HCT116 (cell line): Measurements from ENCODE around the gene CRYBG3. TPM values are rescaled to one million over a fixed set of nuclear protein-coding genes. Genes with fewer than 3 reads are reported as not detected.

Experiments
- ATAC-seq: fragments of 200-7000 bp; cut with Tn5 transposase; 2 replicates; pipeline ENCODE4 v1.9.1; 2020; ENCODE audit warnings: mild to moderate bottlenecking, moderate library complexity
- BruUV-seq: library from RNA; stranded (reverse); fragments of 400-500 nt; replicated peaks from 2 replicates; lab custom pipeline; 2021; lab: Mats Ljungman, UMichigan
- CTCF ChIA-PET: fragments of 300-600 bp; sonication (Branson Sonifier 250); formaldehyde crosslinking; loops from one replicate; lab custom pipeline; 2021; ENCODE audit warnings: antibody characterized with exemption; lab: Charles Lee
- POLR2A ChIA-PET: fragments of 300-600, 350-600 bp; sonication (Branson Sonifier 250); formaldehyde crosslinking; loops from one replicate; lab custom pipeline; 2021; ENCODE audit warnings: antibody characterized with exemption; lab: Charles Lee
- RAD21 ChIA-PET, 2 experiments: fragments of 300-600 bp; sonication (Branson Sonifier 250); formaldehyde crosslinking; loops; one replicate each; lab custom pipeline; 2023; ENCODE audit warnings: low total read pairs in 2 of 2; ENCODE audit not compliant: uncharacterized antibody in 2 of 2, unreplicated experiment in 2 of 2, low non-redundant PET in 1 of 2; lab: Charles Lee
- DNase-seq: peaks from one replicate; pipeline ENCODE4 v3.0.0-alpha.2; 2010; ENCODE audit warnings: low read depth, low spot score
- H2AFZ ChIP-seq: fragments of 200-600 bp; shearing (Covaris generic), sonication (generic); 2 replicates; pipeline ENCODE4 v1.6.1; 2017; ENCODE audit warnings: low read depth, mixed run types, mixed read lengths, antibody characterized with exemption, low read length; ENCODE audit not compliant: poor library complexity, severe bottlenecking
- H3K27ac ChIP-seq: 2 replicates; pipeline ENCODE4 v1.5.1; 2012; ENCODE audit warnings: low read depth, low read length
- H3K27me3 ChIP-seq: fragments of 200-600 bp; sonication (generic); 2 replicates; pipeline ENCODE4 v1.6.1; 2016; ENCODE audit warnings: mixed run types, low read length, mixed read lengths; ENCODE audit not compliant: insufficient read depth
- H3K36me3 ChIP-seq, 2 experiments: fragments of 200-500 bp in 1 of 2; fragments of 200-600 bp in 1 of 2; sonication (Bioruptor generic) in 1 of 2; sonication (generic) in 1 of 2; 2 replicates each; pipeline versions ENCODE4 v1.5.1 to v1.6.1; 2014 to 2016; ENCODE audit warnings: low read length in 2 of 2, inconsistent platforms in 1 of 2, mixed read lengths in 1 of 2, mixed run types in 1 of 2; ENCODE audit not compliant: insufficient read depth in 2 of 2, control insufficient read depth in 1 of 2
- H3K4me1 ChIP-seq, 2 experiments: fragments of 200-600 bp in 1 of 2; sonication (generic) in 1 of 2; 2 replicates each; pipeline versions ENCODE4 v1.5.1 to v1.6.1; 2012 to 2017; ENCODE audit warnings: low read length in 2 of 2, inconsistent platforms in 1 of 2, mild to moderate bottlenecking in 1 of 2, mixed read lengths in 1 of 2, mixed run types in 1 of 2, moderate library complexity in 1 of 2; ENCODE audit not compliant: insufficient read depth in 2 of 2, control insufficient read depth in 1 of 2
- H3K4me2 ChIP-seq: fragments of 200-600 bp; sonication (generic); 2 replicates; pipeline ENCODE4 v1.6.1; 2017; ENCODE audit warnings: mixed run types, low read length, mixed read lengths
- H3K4me3 ChIP-seq, 2 experiments: fragments of 200-600 bp in 1 of 2; sonication (generic) in 1 of 2; replicated peaks in 1 of 2; 2 replicates each; pipeline ENCODE4 v1.5.1; 2011 to 2016; ENCODE audit warnings: low read length in 2 of 2, control low read depth in 1 of 2, low read depth in 1 of 2, mild to moderate bottlenecking in 1 of 2, mixed read lengths in 1 of 2, mixed run types in 1 of 2
- H3K79me2 ChIP-seq: fragments of 200-600 bp; sonication (generic); 2 replicates; pipeline ENCODE4 v1.6.1; 2017; ENCODE audit warnings: mild to moderate bottlenecking, mixed run types, low read length, moderate library complexity, mixed read lengths; ENCODE audit not compliant: insufficient read depth
- H3K9ac ChIP-seq: fragments of 200-600 bp; sonication (generic); 2 replicates; pipeline ENCODE4 v1.6.1; 2016; ENCODE audit warnings: low read length, mixed read lengths
- H3K9me2 ChIP-seq: fragments of 200-600 bp; sonication (generic), shearing (Covaris generic); 2 replicates; pipeline ENCODE4 v1.6.1; 2017; ENCODE audit warnings: mixed run types, mild to moderate bottlenecking, moderate library complexity; ENCODE audit not compliant: insufficient read depth
- H3K9me3 ChIP-seq, 2 experiments: fragments of 200-500 bp in 1 of 2; fragments of 200-600 bp in 1 of 2; sonication (Bioruptor generic) in 1 of 2; sonication (generic) in 1 of 2; 2 replicates each; pipeline ENCODE4 v1.6.1; 2014 to 2017; ENCODE audit warnings: low read length in 2 of 2, mixed read lengths in 2 of 2, inconsistent platforms in 1 of 2, low read depth in 1 of 2, mild to moderate bottlenecking in 1 of 2, mixed run types in 1 of 2, moderate library complexity in 1 of 2; ENCODE audit not compliant: control insufficient read depth in 1 of 2, insufficient read depth in 1 of 2
- H4K20me1 ChIP-seq: fragments of 200-600 bp; sonication (generic), shearing (Covaris generic); 2 replicates; pipeline ENCODE4 v1.6.1; 2017; ENCODE audit warnings: mixed run types, mild to moderate bottlenecking, moderate library complexity; ENCODE audit not compliant: insufficient read depth
- EZH2 ChIP-seq: fragments of 200-600 bp; sonication (generic); IDR thresholded peaks from 2 replicates; pipeline ENCODE4 v1.6.1; 2017; ENCODE audit warnings: antibody characterized with exemption, mixed run types
- JUND ChIP-seq: IDR thresholded peaks from 2 replicates; pipeline ENCODE4 v1.6.1; 2012
- RAD21 ChIP-seq: IDR thresholded peaks from 2 replicates; pipeline ENCODE4 v1.6.1; 2012; ENCODE audit warnings: low read depth, mild to moderate bottlenecking
- YY1 ChIP-seq: IDR thresholded peaks from 2 replicates; pipeline ENCODE4 v1.6.1; 2011; ENCODE audit warnings: low read length, low read depth, moderate library complexity, mild to moderate bottlenecking; ENCODE audit not compliant: insufficient replicate concordance; ENCODE audit errors: extremely low read depth
- ZFX ChIP-seq: fragments of 450-650 bp; IDR thresholded peaks from 2 replicates; pipeline ENCODE4 v1.6.1; 2017
- intact Hi-C: fragments of 100-400 bp; cut with micrococcal nuclease; formaldehyde crosslinking; loops from 2 replicates; pipeline ENCODE4 v1.10.0; 2022
- total RNA-seq: library from RNA; stranded (reverse); gene quantifications from one replicate; pipeline ENCODE4 v1.2.1, GENCODE V29; 2021; ENCODE audit not compliant: unreplicated experiment
- TF ChIP-seq, protein P1 (sequence below), 3 experiments: fragments of 200-600 bp in 1 of 3; sonication (generic) in 1 of 3; IDR thresholded peaks in 2 of 3; conservative IDR thresholded peaks in 1 of 3; 2 replicates each; pipeline ENCODE4 v1.5.1; 2012 to 2017; ENCODE audit warnings: low read depth in 2 of 3, low read length in 2 of 3, antibody characterized with exemption in 1 of 3, borderline replicate concordance in 1 of 3, control low read depth in 1 of 3, mild to moderate bottlenecking in 1 of 3, mixed read lengths in 1 of 3, mixed run types in 1 of 3, moderate library complexity in 1 of 3; ENCODE audit not compliant: insufficient read depth in 1 of 3
- TF ChIP-seq, protein P2 (sequence below): IDR thresholded peaks from 2 replicates; pipeline ENCODE4 v1.6.1; 2012
- TF ChIP-seq, protein P3 (sequence below): IDR thresholded peaks from 2 replicates; pipeline ENCODE4 v1.6.1; 2012

CRYBG3 gene
- total RNA-seq, 1 experiment from 2014 or later, result 7.5 TPM

DNA sequence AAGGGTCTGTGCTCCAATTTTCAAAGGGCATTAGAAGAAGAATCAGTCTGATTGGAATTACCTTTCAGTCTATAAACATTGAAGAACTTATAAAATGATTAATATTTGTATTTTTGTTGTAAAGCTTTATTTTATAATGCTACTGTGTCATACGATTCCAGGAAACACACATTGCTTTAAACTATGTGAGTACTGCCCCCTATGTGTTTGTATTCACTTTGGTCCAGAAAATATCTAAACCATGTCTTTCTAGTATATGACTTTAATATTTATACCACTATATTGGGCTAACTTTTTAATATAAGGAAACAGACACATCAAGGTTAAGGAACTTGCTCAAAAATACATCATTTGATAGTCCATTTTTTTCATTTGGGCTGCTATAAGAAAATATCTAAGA is 153.7 kb downstream of the CRYBG3 start:
- Histone ChIP-seq H3K4me3 (no peak overlapping the region), H3K9ac (no peak overlapping the region), H3K27ac (no peak overlapping the region), H3K79me2 (peaks cover 13% of the 10 kb centered on the region), H2AFZ (no peak overlapping the region), H3K4me2 (no peak overlapping the region), H3K36me3 (no peaks in the 10 kb centered on the region), H3K27me3 (no peaks in the 10 kb centered on the region), H3K9me2 (no peaks in the 10 kb centered on the region), H4K20me1 (no peaks in the 10 kb centered on the region), H3K4me1 (peaks cover 6 to 18% of the 10 kb centered on the region in 2 experiments), H3K9me3 (no peaks in the 10 kb centered on the region)
- no peak for DNase-seq
- ChIA-PET RAD21 (no interaction called here), POLR2A (no interaction called here), CTCF (interaction anchor here (1.5 kb wide), 1 partner anchor 175 kb away, joined by 3 read pairs; no protein-coding TSS in a partner anchor)
- ATAC-seq, result no peak
- no TSS peak for BruUV-seq
- TF ChIP-seq ZFX (no peak), RAD21 (peak; percentile 16; the same call in 1 of the 2 replicates)
- TF ChIP-seq, protein P1, sequence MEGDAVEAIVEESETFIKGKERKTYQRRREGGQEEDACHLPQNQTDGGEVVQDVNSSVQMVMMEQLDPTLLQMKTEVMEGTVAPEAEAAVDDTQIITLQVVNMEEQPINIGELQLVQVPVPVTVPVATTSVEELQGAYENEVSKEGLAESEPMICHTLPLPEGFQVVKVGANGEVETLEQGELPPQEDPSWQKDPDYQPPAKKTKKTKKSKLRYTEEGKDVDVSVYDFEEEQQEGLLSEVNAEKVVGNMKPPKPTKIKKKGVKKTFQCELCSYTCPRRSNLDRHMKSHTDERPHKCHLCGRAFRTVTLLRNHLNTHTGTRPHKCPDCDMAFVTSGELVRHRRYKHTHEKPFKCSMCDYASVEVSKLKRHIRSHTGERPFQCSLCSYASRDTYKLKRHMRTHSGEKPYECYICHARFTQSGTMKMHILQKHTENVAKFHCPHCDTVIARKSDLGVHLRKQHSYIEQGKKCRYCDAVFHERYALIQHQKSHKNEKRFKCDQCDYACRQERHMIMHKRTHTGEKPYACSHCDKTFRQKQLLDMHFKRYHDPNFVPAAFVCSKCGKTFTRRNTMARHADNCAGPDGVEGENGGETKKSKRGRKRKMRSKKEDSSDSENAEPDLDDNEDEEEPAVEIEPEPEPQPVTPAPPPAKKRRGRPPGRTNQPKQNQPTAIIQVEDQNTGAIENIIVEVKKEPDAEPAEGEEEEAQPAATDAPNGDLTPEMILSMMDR (IDR thresholded peaks at IDR 0.05 in 2 of 3, conservative IDR thresholded peaks at IDR 0.05 in 1 of 3; ENCODE audit: borderline replicate concordance in 1 of 3, insufficient read depth in 1 of 3, low read depth in 2 of 3, low read length in 2 of 3), result peak; percentile 3 to 23 (median 18); a peak in 2 of 6 replicates
- intact Hi-C loops, result no loop called here

DNA sequence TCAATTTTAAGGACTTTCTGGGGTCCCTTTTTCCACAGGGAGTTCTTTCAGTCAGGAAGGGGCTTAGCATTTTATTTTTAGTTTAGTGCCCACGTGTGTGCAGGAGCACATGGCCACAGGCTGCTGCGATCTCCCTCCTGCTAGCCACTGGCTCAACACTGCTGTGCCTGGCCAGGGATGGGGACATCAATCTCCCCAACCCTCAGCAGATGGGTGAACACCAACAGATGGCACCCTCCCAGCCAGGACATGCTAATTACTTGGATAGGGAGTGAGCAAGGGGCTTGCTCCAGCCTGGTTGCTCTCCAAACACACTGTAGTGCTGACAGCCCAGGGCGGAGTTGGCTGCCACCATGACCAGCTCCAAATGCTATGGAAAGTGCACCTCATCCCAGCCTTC is 157.8 kb downstream of the CRYBG3 start:
- peak; percentile 66 for ATAC-seq

More for the DNA sequence above, 157.8 kb downstream of the CRYBG3 start:
- Histone ChIP-seq H3K36me3 (no peaks in the 10 kb centered on the region), H3K4me2 (no peak overlapping the region), H2AFZ (no peak overlapping the region), H3K9me3 (no peaks in the 10 kb centered on the region), H3K27me3 (no peaks in the 10 kb centered on the region), H3K4me1 (no peaks in the 10 kb centered on the region), H3K79me2 (no peaks in the 10 kb centered on the region), H4K20me1 (no peaks in the 10 kb centered on the region), H3K9ac (no peak overlapping the region), H3K4me3 (no peak overlapping the region), H3K27ac (no peak overlapping the region), H3K9me2 (no peaks in the 10 kb centered on the region)
- intact Hi-C loops, result no loop called here
- BruUV-seq, result no TSS peak
- TF ChIP-seq JUND (no peak), EZH2 (no peak), YY1 (no peak), ZFX (no peak)
- TF ChIP-seq, protein P2, sequence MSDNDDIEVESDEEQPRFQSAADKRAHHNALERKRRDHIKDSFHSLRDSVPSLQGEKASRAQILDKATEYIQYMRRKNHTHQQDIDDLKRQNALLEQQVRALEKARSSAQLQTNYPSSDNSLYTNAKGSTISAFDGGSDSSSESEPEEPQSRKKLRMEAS, result peak; percentile 27; the same call in 1 of the 2 replicates
- TF ChIP-seq, protein P3, sequence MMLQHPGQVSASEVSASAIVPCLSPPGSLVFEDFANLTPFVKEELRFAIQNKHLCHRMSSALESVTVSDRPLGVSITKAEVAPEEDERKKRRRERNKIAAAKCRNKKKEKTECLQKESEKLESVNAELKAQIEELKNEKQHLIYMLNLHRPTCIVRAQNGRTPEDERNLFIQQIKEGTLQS, result no peak
- DNase-seq, result no peak
- ChIA-PET POLR2A (no interaction called here), RAD21 (no interaction called here), CTCF (no interaction called here)
